ENCODE data around the gene TRIO.

TRIO gene

GRCh38 chr5:14337593-14337992 lies 194.5 kb downstream of the TRIO start:
- H3K36me3 Mint-ChIP-seq (ENCODE audit: low read depth): no peaks in the 10 kb centered on the region
- H3K27ac Mint-ChIP-seq: no peak overlapping the region
- no peaks in the 10 kb centered on the region for H3K27me3 Mint-ChIP-seq (ENCODE audit: low read depth)
- no peak overlapping the region for H3K4me3 Mint-ChIP-seq
- H3K4me1 Mint-ChIP-seq (ENCODE audit: low read depth): peaks cover 4% of the 10 kb centered on the region
- no peaks in the 10 kb centered on the region for H3K9me3 Mint-ChIP-seq

DNA sequence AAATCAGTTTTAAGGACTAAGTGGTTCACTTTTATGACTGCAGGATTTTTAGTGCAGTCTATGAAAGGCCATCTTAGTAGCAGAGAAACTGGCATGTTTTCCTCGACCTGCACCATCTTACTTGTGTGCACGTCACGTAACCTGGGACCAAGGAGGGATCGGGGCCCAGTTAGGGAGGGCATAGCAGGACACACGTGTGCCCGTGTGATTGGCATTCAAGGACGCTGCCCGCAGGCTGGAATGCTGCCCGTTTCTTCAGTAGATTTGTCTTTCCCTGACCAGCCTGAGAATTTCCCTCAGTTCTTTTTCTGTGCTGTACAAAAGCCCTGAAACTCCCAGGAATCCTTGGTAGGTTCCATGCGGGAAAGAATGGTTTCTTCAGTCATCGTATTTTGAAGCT lies 196.3 kb downstream of the TRIO start:
- no peaks in the 10 kb centered on the region for H3K9me3 Mint-ChIP-seq
- no peak overlapping the region for H3K27ac Mint-ChIP-seq
- no peak overlapping the region for H3K4me3 Mint-ChIP-seq
- peaks cover 6% of the 10 kb centered on the region for H3K4me1 Mint-ChIP-seq (ENCODE audit: low read depth)
- H3K27me3 Mint-ChIP-seq (ENCODE audit: low read depth): no peaks in the 10 kb centered on the region
- no peaks in the 10 kb centered on the region for H3K36me3 Mint-ChIP-seq (ENCODE audit: low read depth)

DNA sequence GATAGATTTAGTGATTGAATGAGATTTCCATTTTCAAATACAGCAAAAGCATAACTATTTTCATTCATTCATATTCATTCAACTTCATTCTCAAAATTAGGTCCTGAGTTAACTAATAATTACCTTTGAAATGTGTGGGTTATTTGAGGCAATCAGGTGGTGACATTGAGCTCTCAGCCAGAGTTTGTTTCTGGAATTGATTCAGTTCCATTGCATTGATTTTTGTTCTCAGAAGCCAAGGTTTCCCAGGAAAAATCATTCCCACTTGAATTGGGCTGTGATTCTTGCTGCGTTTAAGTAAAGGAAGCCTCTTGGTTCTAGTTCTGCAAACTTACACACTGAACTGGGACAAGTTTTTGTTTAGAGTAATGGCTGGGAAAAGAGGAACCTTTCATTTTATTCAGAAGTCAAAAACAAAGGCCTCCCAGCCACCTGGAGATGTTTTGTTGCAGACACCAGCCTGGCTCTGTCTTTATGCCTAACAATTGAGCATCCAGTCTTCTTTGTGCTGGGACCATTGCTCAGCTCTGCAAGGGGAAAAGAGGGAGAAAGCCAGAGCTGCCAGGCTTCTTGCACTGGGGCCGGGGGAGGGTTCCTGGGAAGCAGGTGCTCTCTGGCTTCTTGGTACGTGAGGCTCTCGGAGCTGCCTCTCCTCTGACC lies 198.6 kb downstream of the TRIO start:
- no peak overlapping the region for H3K27ac Mint-ChIP-seq
- H3K4me1 Mint-ChIP-seq (ENCODE audit: low read depth): peaks cover 6% of the 10 kb centered on the region
- H3K36me3 Mint-ChIP-seq (ENCODE audit: low read depth): no peaks in the 10 kb centered on the region
- H3K4me3 Mint-ChIP-seq: no peak overlapping the region
- H3K27me3 Mint-ChIP-seq (ENCODE audit: low read depth): peaks cover 4% of the 10 kb centered on the region
- H3K9me3 Mint-ChIP-seq: no peaks in the 10 kb centered on the region

GRCh38 chr5:14342306-14342705 lies 199.2 kb downstream of the TRIO start:
- no peak overlapping the region for H3K4me3 Mint-ChIP-seq
- H3K4me1 Mint-ChIP-seq (ENCODE audit: low read depth): peaks cover 6% of the 10 kb centered on the region
- H3K36me3 Mint-ChIP-seq (ENCODE audit: low read depth): no peaks in the 10 kb centered on the region
- H3K27me3 Mint-ChIP-seq (ENCODE audit: low read depth): peaks cover 4% of the 10 kb centered on the region
- H3K9me3 Mint-ChIP-seq: no peaks in the 10 kb centered on the region
- no peak overlapping the region for H3K27ac Mint-ChIP-seq

DNA sequence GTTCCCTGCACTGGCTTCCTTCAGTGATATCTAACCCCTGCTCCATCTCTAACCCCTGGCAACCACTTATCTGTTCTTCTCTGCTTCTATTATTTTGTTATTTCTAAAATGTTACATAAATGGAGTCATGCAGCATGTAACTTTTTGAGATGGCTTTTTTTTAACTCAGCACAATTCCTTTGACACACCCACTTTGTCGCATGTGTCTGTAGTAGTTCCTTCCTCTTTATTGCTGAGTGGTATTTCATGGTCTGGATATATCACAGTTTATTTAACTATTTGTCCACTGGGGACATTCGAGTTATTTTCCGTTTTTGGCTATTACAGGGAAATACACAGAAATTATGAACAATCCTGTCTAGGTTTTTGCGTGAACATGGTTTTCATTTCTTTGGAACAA lies 200.2 kb downstream of the TRIO start:
- H3K9me3 Mint-ChIP-seq: no peaks in the 10 kb centered on the region
- H3K27ac Mint-ChIP-seq: no peak overlapping the region
- peaks cover 6% of the 10 kb centered on the region for H3K4me1 Mint-ChIP-seq (ENCODE audit: low read depth)
- peaks cover 4% of the 10 kb centered on the region for H3K27me3 Mint-ChIP-seq (ENCODE audit: low read depth)
- no peaks in the 10 kb centered on the region for H3K36me3 Mint-ChIP-seq (ENCODE audit: low read depth)
- H3K4me3 Mint-ChIP-seq: no peak overlapping the region

GRCh38 chr5:14347522-14347921 lies 204.4 kb downstream of the TRIO start:
- H3K27me3 Mint-ChIP-seq (ENCODE audit: low read depth): peaks cover 4% of the 10 kb centered on the region
- H3K4me1 Mint-ChIP-seq (ENCODE audit: low read depth): peaks cover 2% of the 10 kb centered on the region
- H3K27ac Mint-ChIP-seq: no peak overlapping the region
- H3K4me3 Mint-ChIP-seq: no peak overlapping the region
- H3K36me3 Mint-ChIP-seq (ENCODE audit: low read depth): no peaks in the 10 kb centered on the region
- H3K9me3 Mint-ChIP-seq: peaks cover 4% of the 10 kb centered on the region

GRCh38 chr5:14348142-14348541 lies 205.0 kb downstream of the TRIO start:
- Mint-ChIP-seq H3K36me3 (ENCODE audit: low read depth) (no peaks in the 10 kb centered on the region), H3K4me1 (ENCODE audit: low read depth) (no peaks in the 10 kb centered on the region), H3K27me3 (ENCODE audit: low read depth) (peaks cover 4% of the 10 kb centered on the region)

GRCh38 chr5:14349029-14349428 lies 205.9 kb downstream of the TRIO start:
- Mint-ChIP-seq H3K9me3 (peaks cover 4% of the 10 kb centered on the region), H3K4me3 (no peak overlapping the region), H3K4me1 (ENCODE audit: low read depth) (no peaks in the 10 kb centered on the region), H3K27me3 (ENCODE audit: low read depth) (peaks cover 4% of the 10 kb centered on the region), H3K36me3 (ENCODE audit: low read depth) (no peaks in the 10 kb centered on the region), H3K27ac (no peak overlapping the region)

More at GRCh38 chr5:14348142-14348541, 205.0 kb downstream of the TRIO start:
- Mint-ChIP-seq H3K27ac (no peak overlapping the region), H3K4me3 (no peak overlapping the region), H3K9me3 (peaks cover 4% of the 10 kb centered on the region)

DNA sequence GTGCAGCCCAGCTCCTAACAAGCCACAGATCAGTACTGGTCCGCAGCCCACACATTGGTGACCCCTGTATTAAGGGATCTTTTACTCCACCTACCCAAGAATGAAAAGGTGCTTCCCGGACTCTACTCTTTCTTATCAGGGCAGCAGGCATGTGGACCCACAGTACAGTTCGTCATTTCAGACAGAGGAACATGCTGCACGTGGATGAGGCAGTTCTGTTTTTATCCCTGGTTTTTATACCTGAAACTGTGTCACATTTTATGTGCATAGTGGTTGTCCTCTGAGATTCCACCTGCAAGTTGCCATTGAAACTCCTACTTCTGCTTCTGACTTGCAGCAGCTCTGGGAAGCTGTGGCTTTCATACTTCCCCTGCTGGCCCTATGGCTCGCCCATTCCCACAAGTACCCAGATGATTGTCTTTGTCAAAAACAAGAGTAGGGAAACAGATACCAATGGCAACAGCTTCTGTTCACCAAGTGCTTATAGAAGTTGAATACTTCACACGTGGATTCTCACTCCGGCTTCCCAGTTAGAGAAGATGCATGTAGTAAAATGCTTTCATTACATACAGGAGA lies 208.0 kb downstream of the TRIO start:
- Mint-ChIP-seq H3K4me1 (ENCODE audit: low read depth) (no peaks in the 10 kb centered on the region), H3K27ac (no peak overlapping the region), H3K27me3 (ENCODE audit: low read depth) (peaks cover 6% of the 10 kb centered on the region), H3K4me3 (no peak overlapping the region), H3K9me3 (peaks cover 4% of the 10 kb centered on the region), H3K36me3 (ENCODE audit: low read depth) (no peaks in the 10 kb centered on the region)

DNA sequence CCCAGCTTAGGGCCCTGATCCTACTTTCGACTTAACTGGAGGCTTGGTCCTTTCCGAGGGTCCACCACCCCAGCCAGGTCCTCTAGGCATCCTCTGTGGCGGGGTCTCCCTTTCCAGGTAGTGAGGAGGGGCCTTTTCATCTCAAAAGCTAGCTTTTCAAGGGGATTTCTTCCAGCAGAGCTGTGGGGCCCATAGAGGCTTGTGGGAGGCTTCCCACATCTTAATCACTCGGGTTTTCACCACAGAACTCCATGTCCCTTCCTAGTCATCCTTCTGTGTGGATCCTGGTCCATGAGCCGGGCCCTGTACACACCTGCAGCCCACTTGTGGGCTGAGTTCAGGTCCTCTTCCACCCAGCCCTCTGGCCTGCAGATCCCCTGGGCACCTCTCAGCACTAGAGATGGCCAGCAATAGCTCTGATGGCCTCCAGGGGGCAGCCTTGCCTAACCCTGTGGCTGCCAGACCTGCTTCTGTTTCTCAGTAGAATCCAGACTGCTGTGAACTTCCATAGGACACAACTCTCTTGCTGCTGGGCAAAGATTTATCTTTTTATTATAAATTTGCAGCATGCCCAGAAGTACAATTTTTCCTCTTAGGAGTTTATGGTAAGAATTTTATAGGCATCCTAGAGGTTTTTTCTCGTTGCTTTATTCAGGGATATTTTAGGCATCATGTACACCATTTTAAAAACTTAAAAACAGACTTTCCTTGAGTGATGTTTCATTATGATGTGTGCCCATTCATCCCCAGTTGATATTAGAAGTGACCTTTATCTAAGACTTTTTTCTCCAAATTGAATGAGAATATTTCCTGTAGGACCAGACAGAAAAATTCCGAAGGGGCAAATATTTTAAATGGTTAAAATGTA lies 208.9 kb downstream of the TRIO start:
- no peak overlapping the region for H3K4me3 Mint-ChIP-seq
- no peak overlapping the region for H3K27ac Mint-ChIP-seq
- peaks cover 4% of the 10 kb centered on the region for H3K9me3 Mint-ChIP-seq
- peaks cover 6% of the 10 kb centered on the region for H3K27me3 Mint-ChIP-seq (ENCODE audit: low read depth)
- no peaks in the 10 kb centered on the region for H3K36me3 Mint-ChIP-seq (ENCODE audit: low read depth)
- no peaks in the 10 kb centered on the region for H3K4me1 Mint-ChIP-seq (ENCODE audit: low read depth)

DNA sequence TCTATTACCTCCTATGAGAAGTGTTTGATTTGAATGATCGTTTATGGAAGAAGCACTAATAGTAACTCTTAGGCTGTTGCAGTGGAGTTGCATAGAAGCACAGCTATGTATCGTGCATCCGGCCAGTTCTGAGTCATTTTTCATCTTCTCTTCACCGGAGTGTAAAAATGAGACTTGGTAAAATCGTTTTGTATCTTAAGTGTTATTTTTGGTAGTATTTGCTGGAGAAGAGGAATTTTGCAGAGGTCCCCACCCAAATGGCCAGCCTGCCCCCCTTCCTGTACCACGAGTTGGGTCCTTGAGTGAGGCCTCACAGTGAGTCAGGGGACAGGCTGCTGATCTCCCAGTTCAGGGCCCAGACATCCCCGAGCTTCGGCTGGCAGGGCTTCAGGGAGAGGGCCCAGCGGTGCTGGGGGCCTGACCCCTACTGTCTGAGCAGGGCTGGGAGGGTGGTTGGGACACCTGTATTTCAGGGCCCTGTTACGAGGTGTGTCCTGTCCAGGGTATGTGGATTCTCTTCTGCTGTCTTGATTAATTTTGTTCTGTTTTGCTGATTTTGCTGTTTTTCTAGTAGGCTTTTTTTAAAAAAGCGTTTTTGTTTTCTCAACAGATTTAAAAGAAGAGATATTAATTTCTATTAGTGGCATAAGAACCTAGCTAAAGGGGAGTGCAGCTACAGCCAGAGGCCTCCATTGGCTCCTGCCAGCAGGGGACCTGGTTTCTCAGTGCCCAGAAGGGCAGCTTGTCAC lies 210.8 kb downstream of the TRIO start:
- Mint-ChIP-seq H3K4me3 (no peak overlapping the region), H3K27me3 (ENCODE audit: low read depth) (peaks cover 6% of the 10 kb centered on the region), H3K4me1 (ENCODE audit: low read depth) (no peaks in the 10 kb centered on the region), H3K9me3 (peaks cover 4% of the 10 kb centered on the region), H3K27ac (no peak overlapping the region), H3K36me3 (ENCODE audit: low read depth) (no peaks in the 10 kb centered on the region)

- Mint-ChIP-seq H3K4me1 (ENCODE audit: low read depth) (no peaks in the 10 kb centered on the region), H3K27me3 (ENCODE audit: low read depth) (peaks cover 6% of the 10 kb centered on the region), H3K36me3 (ENCODE audit: low read depth) (no peaks in the 10 kb centered on the region), H3K27ac (no peak overlapping the region), H3K9me3 (no peaks in the 10 kb centered on the region), H3K4me3 (no peak overlapping the region)
These were observed 212.2 kb downstream of the TRIO start for GRCh38 chr5:14355391-14355790.

DNA sequence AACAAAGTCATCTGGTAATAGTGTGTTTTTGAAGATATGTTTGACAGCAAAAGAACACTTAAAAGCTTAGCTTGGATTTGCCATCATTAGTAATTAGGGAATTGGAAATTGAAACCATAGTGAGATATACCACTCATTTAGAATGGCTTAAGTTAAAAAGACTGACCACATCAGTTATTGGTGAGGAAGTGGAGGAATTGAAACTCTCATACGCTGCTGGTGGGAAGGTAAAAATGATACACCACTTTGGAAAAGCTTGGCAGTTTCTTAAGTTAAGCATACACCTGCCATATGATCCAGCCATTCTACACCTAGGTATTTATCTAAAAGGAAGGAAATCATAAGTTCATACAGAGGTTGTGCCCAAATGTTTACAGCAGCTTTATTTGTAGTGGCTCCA lies 213.2 kb downstream of the TRIO start:
- Mint-ChIP-seq H3K4me3 (no peak overlapping the region), H3K27me3 (ENCODE audit: low read depth) (peaks cover 6% of the 10 kb centered on the region), H3K27ac (no peak overlapping the region), H3K9me3 (no peaks in the 10 kb centered on the region), H3K36me3 (ENCODE audit: low read depth) (no peaks in the 10 kb centered on the region), H3K4me1 (ENCODE audit: low read depth) (no peaks in the 10 kb centered on the region)

DNA sequence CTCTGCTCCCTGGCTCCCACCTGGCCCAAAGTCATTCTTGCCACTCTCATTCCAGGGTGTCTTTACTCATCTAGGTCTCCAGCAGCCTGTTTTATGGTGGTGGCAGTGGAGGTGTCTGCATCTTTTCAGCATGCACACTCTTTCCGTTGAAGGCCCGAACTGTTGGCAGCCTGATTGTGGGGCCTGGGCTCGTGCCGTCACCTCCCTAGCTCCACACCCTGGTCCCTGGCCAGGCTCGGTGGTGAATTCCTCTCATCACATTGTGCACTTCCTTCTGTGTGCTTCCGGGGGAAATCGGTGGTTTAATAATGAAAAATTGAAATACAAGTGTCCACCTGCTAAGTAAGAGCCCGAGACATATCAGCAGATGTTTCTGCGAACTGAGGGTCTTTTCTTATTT lies 214.3 kb downstream of the TRIO start:
- Mint-ChIP-seq H3K27me3 (ENCODE audit: low read depth) (peaks cover 6% of the 10 kb centered on the region), H3K4me1 (ENCODE audit: low read depth) (no peaks in the 10 kb centered on the region), H3K27ac (no peak overlapping the region), H3K36me3 (ENCODE audit: low read depth) (no peaks in the 10 kb centered on the region), H3K9me3 (no peaks in the 10 kb centered on the region), H3K4me3 (no peak overlapping the region)
